Osteoblast (primary cell): ENCODE results near the gene PDGFD. TPM values are rescaled to one million over a fixed set of nuclear protein-coding genes. Genes with fewer than 3 reads are reported as not detected.

ENCODE experiments used
- DNase-seq: peaks from one replicate; pipeline ENCODE4 v3.0.0; 2011; ENCODE audit warnings: low spot score, mixed read lengths; ENCODE audit not compliant: insufficient read length; ENCODE audit errors: missing footprints
- H2AFZ ChIP-seq: 2 replicates; pipeline ENCODE4 v1.6.0; 2011; ENCODE audit warnings: mild to moderate bottlenecking, low read length
- H3K27ac ChIP-seq: 2 replicates; pipeline ENCODE4 v1.5.1; 2011; ENCODE audit warnings: mild to moderate bottlenecking, low read depth, low read length, moderate library complexity
- H3K27me3 ChIP-seq: 2 replicates; pipeline ENCODE4 v1.6.0; 2012; ENCODE audit warnings: mild to moderate bottlenecking, control low read depth, inconsistent platforms, low read length, moderate library complexity; ENCODE audit not compliant: insufficient read depth
- H3K36me3 ChIP-seq: 2 replicates; pipeline ENCODE4 v1.5.1; 2011; ENCODE audit warnings: mild to moderate bottlenecking, low read length, control low read depth, moderate library complexity; ENCODE audit not compliant: insufficient read depth
- H3K4me1 ChIP-seq: 2 replicates; pipeline ENCODE4 v1.5.1; 2011; ENCODE audit warnings: mild to moderate bottlenecking, low read length, control low read depth, moderate library complexity; ENCODE audit not compliant: insufficient read depth
- H3K4me2 ChIP-seq: 2 replicates; pipeline ENCODE4 v1.6.0; 2011; ENCODE audit warnings: mild to moderate bottlenecking, low read length; ENCODE audit not compliant: insufficient read depth
- H3K4me3 ChIP-seq: fragments of 200-600 bp; sonication (generic); 3 replicates; pipeline ENCODE4 v1.5.1; 2012; ENCODE audit warnings: mild to moderate bottlenecking, low read length, inconsistent platforms; ENCODE audit not compliant: insufficient read depth
- H3K79me2 ChIP-seq: 2 replicates; pipeline ENCODE4 v1.6.0; 2012; ENCODE audit warnings: mild to moderate bottlenecking, low read length, control low read depth, inconsistent platforms; ENCODE audit not compliant: insufficient read depth
- H3K9me3 ChIP-seq: 2 replicates; pipeline ENCODE4 v1.5.1; 2011; ENCODE audit warnings: low read depth, low read length, control low read depth
- H4K20me1 ChIP-seq: 2 replicates; pipeline ENCODE4 v1.6.0; 2012; ENCODE audit warnings: mild to moderate bottlenecking, low read length, control low read depth; ENCODE audit not compliant: insufficient read depth
- total RNA-seq: library from RNA; depleted of rRNA; stranded (reverse); fragments of >200 nt; gene quantifications from 2 replicates; pipeline ENCODE4 v1.2.3, GENCODE V29; 2012
- TF ChIP-seq, protein P1 (sequence below): IDR thresholded peaks from 2 replicates; pipeline ENCODE4 v1.5.1; 2011; ENCODE audit warnings: mild to moderate bottlenecking, low read depth, low read length, moderate library complexity; ENCODE audit errors: extremely low read depth

PDGFD gene
- total RNA-seq, 1 donor = 4.7 TPM

DNA sequence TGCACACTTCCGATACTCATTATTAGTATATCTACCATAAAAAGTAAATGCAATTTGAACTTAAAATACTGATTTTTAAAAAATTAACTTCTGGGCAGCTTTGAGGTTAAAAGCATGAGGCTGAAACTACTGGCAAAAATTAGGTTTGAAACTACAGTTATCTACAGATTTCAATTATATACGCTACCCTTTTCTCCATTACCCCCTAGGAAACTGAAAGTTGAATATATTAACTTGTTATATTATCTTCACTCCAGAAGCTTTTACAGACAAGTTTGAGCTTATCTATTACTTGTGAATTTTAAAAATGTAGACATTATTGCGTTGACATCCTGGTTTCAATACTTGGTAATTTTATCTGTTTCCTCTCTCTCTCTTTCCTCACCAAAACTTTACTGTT, 224.3 kb downstream of the PDGFD start:
- Histone ChIP-seq H3K4me3 (no peak overlapping the region), H4K20me1 (no peaks in the 10 kb centered on the region), H3K4me2 (no peak overlapping the region), H2AFZ (no peak overlapping the region), H3K27ac (no peak overlapping the region), H3K27me3 (no peaks in the 10 kb centered on the region), H3K36me3 (no peaks in the 10 kb centered on the region), H3K9me3 (no peaks in the 10 kb centered on the region), H3K4me1 (no peaks in the 10 kb centered on the region), H3K79me2 (no peaks in the 10 kb centered on the region)
- TF ChIP-seq, protein P1, sequence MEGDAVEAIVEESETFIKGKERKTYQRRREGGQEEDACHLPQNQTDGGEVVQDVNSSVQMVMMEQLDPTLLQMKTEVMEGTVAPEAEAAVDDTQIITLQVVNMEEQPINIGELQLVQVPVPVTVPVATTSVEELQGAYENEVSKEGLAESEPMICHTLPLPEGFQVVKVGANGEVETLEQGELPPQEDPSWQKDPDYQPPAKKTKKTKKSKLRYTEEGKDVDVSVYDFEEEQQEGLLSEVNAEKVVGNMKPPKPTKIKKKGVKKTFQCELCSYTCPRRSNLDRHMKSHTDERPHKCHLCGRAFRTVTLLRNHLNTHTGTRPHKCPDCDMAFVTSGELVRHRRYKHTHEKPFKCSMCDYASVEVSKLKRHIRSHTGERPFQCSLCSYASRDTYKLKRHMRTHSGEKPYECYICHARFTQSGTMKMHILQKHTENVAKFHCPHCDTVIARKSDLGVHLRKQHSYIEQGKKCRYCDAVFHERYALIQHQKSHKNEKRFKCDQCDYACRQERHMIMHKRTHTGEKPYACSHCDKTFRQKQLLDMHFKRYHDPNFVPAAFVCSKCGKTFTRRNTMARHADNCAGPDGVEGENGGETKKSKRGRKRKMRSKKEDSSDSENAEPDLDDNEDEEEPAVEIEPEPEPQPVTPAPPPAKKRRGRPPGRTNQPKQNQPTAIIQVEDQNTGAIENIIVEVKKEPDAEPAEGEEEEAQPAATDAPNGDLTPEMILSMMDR = no peak
- no peak for DNase-seq

- Histone ChIP-seq H4K20me1 (no peaks in the 10 kb centered on the region), H3K4me2 (no peak overlapping the region), H3K9me3 (no peaks in the 10 kb centered on the region), H3K36me3 (no peaks in the 10 kb centered on the region), H3K27me3 (no peaks in the 10 kb centered on the region), H3K27ac (no peak overlapping the region), H3K79me2 (no peaks in the 10 kb centered on the region), H3K4me1 (no peaks in the 10 kb centered on the region), H2AFZ (no peak overlapping the region), H3K4me3 (no peak overlapping the region)
- no peak for DNase-seq
- TF ChIP-seq, protein P1 = no peak
These were observed 227.9 kb downstream of the PDGFD start for GRCh38 chr11:103936059-103936458.

DNA sequence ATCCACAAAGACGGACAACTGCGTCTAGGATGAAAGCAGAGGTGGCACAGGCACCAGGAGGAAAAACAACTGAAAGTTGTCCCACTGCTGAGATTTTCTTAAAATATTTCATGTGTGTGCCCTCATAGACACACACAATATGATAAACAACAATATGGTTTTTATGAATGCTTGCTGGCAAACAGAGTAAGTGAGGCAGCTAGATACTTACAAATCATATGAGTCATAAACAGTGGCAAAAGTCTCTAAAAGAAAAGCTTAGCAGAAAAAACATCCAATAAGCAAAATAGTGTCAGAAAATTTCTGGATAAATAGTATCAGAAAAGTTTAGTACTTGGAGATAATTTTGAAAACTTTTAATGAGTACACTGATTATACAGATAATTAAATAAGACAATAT, 228.7 kb downstream of the PDGFD start:
- no peak overlapping the region for H3K4me2 ChIP-seq
- TF ChIP-seq, protein P1 = no peak
- no peaks in the 10 kb centered on the region for H3K36me3 ChIP-seq
- DNase-seq = no peak
- no peak overlapping the region for H3K4me3 ChIP-seq
- no peaks in the 10 kb centered on the region for H3K27me3 ChIP-seq
- H3K9me3 ChIP-seq = no peaks in the 10 kb centered on the region
- H3K79me2 ChIP-seq = no peaks in the 10 kb centered on the region
- H2AFZ ChIP-seq = no peak overlapping the region
- no peak overlapping the region for H3K27ac ChIP-seq
- no peaks in the 10 kb centered on the region for H3K4me1 ChIP-seq
- H4K20me1 ChIP-seq = no peaks in the 10 kb centered on the region

DNA sequence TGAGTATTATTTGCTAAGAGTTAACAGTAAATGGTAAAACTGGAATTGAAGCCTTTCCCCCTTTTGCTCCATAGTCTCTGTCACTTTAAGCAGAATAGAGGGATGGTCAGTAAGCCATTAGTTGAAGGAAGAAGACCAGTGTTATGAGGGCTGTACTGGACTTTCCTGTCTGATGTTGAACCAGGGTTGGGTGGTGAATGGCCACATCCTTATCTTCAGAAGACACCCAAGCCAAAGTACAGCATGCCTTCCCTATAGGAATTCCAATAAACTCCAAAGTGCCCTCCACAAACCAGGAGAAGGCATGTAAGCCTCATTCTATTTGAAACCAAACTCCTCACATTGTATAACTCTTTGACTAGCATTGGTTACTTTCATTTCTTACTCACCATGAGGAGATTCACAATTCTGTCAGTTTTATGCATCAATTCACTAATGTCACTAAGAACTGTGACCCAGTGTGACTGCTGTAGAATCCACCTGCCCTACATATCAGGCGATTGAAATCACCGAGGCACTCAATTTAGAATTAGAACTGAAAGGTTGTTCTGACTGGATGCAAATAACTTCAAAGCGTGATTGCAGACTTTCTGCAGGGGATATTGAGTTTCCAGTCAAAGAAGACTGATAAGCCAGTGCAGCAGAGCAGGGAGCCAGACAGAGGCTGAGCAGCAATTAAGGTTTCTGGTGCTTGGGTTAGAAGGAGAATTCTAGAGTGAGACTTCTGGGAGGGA, 234.6 kb downstream of the PDGFD start:
- Histone ChIP-seq H3K27ac (no peak overlapping the region), H3K36me3 (no peaks in the 10 kb centered on the region), H3K9me3 (no peaks in the 10 kb centered on the region), H3K4me3 (no peak overlapping the region), H3K79me2 (no peaks in the 10 kb centered on the region), H2AFZ (no peak overlapping the region), H3K4me1 (no peaks in the 10 kb centered on the region), H3K4me2 (no peak overlapping the region), H3K27me3 (no peaks in the 10 kb centered on the region), H4K20me1 (no peaks in the 10 kb centered on the region)
- TF ChIP-seq, protein P1 = no peak
- DNase-seq = no peak
